ENCODE measurements around the gene SLC22A17. TPM values are rescaled to one million over a fixed set of nuclear protein-coding genes. Genes with fewer than 3 reads are reported as not detected.
A peak's percentile ranks its signal among the peaks of the same experiment; 100 is the strongest.

SLC22A17 gene
- total and polyA plus RNA-seq, 2 of the 13 experiments (the other 11 are each of a cell fraction or from before 2014, with no cell fraction given), result 0.95 to 1.1 TPM

GRCh38 chr14:23396781-23397407 is 44.2 kb upstream of the SLC22A17 start:
- Histone ChIP-seq H3K79me2 (ENCODE audit: insufficient read depth, low read length) (no peaks in the 10 kb centered on the region), H3K4me2 (ENCODE audit: low read depth, low read length) (no peak overlapping the region), H3K9me3 (ENCODE audit: low read length) (no peaks in the 10 kb centered on the region), H3K27ac (ENCODE audit: extremely low read length, insufficient read depth, low read length) (no peak overlapping the region), H3K27me3 (ENCODE audit: control insufficient read depth in 1 of 2, insufficient read depth in 2 of 2, low read length in 2 of 2) (peaks cover 26 to 78% of the 10 kb centered on the region in 2 experiments), H3K4me3 (replicated peaks in 1 of 3; ENCODE audit: insufficient read depth in 1 of 3, low read depth in 2 of 3, low read length in 3 of 3) (no peak overlapping the region), H3K36me3 (replicated peaks in 1 of 2; ENCODE audit: control insufficient read depth in 1 of 2, insufficient read depth in 2 of 2, low read length in 2 of 2) (no peaks in the 10 kb centered on the region), H3K9ac (ENCODE audit: insufficient read depth, low read depth, low read length) (no peak overlapping the region), H4K20me1 (ENCODE audit: insufficient read depth, low read length) (no peaks in the 10 kb centered on the region), H3K4me1 (ENCODE audit: insufficient read depth, low read length) (no peaks in the 10 kb centered on the region), H2AFZ (ENCODE audit: low read length) (no peak overlapping the region)
- 30% methylated on average over 9 of the region's 10 CpGs for WGBS (ENCODE audit: low lambda C conversion rate)
- BruUV-seq (replicated peaks), result no TSS peak
- CTCF ChIA-PET (ENCODE audit: low intra/inter-chr PET ratio, low total read pairs), result no interaction called here
- in situ Hi-C loops (cut with HindIII; ENCODE audit: extremely low pct_ligation_motif_present, low pct_unique_long_range_greater_than_20kb) (no loop called here), intact Hi-C loops (cut with micrococcal nuclease; ENCODE audit: unreplicated experiment) (no loop called here)
- no peak for FAIRE-seq
- no peak for ATAC-seq
- POLR2A ChIA-PET, result no interaction called here
- DNase-seq (ENCODE audit: low spot score), result no peak
- TF ChIP-seq ZNF333 (CRISPR knock-in tag; IDR thresholded peaks at IDR 0.05; ENCODE audit: borderline replicate concordance) (no peak), TFE3 (CRISPR knock-in tag; IDR thresholded peaks at IDR 0.05) (no peak), ZNF672 (CRISPR knock-in tag; IDR thresholded peaks at IDR 0.05) (no peak), ZNF563 (CRISPR knock-in tag; IDR thresholded peaks at IDR 0.05) (0 out of 2 replicates have a peak, but pooled peaks have one; percentile 8), KLF12 (CRISPR knock-in tag; IDR thresholded peaks at IDR 0.05; ENCODE audit: borderline replicate concordance) (no peak), ZNF207 (IDR thresholded peaks at IDR 0.05; ENCODE audit: borderline replicate concordance) (no peak), ATF7 (IDR thresholded peaks at IDR 0.05) (peak; percentile 70), ATF7 (CRISPR knock-in tag; IDR thresholded peaks at IDR 0.05) (no peak), CREB1 (IDR thresholded peaks at IDR 0.05) (peak; percentile 62), CREB1 (CRISPR knock-in tag; IDR thresholded peaks at IDR 0.05) (no peak), KDM5A (IDR thresholded peaks at IDR 0.05; ENCODE audit: borderline replicate concordance, low read length) (no peak), ZNF775 (CRISPR knock-in tag; IDR thresholded peaks at IDR 0.05; ENCODE audit: borderline replicate concordance) (no peak), TAF1 (CRISPR knock-in tag; IDR thresholded peaks at IDR 0.05) (no peak), ZNF800 (CRISPR knock-in tag; IDR thresholded peaks at IDR 0.05) (no peak), CEBPB (IDR thresholded peaks at IDR 0.05; ENCODE audit: borderline replicate concordance, low read depth, low read length) (peak; percentile 66), AFF4 (CRISPR knock-in tag; IDR thresholded peaks at IDR 0.05) (no peak), CBFB (CRISPR knock-in tag; IDR thresholded peaks at IDR 0.05) (no peak), TFDP1 (CRISPR knock-in tag; IDR thresholded peaks at IDR 0.05; ENCODE audit: borderline replicate concordance) (no peak)
